Duodenal mucosa (tissue), 2 donors: ENCODE results near the gene SLC9A9.
"Not testable (repeated sequence)": the region's sequence is repeated elsewhere in the genome, so short reads cannot be mapped to it uniquely, and the experiment has no call there.

Experiments
- H3K27ac ChIP-seq: one replicate; pipeline ENCODE4 v1.7.0; 2013; ENCODE audit warnings: low read depth, low read length
- H3K27me3 ChIP-seq, 2 donors: one replicate each; pipeline ENCODE4 v1.7.0; 2013; ENCODE audit warnings: low read length in 2 of 2, control low read depth in 1 of 2; ENCODE audit not compliant: insufficient read depth in 2 of 2, control insufficient read depth in 1 of 2
- H3K36me3 ChIP-seq, 2 donors: one replicate each; pipeline ENCODE4 v1.7.0; 2013; ENCODE audit warnings: low read length in 2 of 2, control low read depth in 1 of 2; ENCODE audit not compliant: insufficient read depth in 2 of 2, control insufficient read depth in 1 of 2
- H3K4me1 ChIP-seq, 2 donors: one replicate each; pipeline ENCODE4 v1.7.0; 2013; ENCODE audit warnings: low read length in 2 of 2, control low read depth in 1 of 2; ENCODE audit not compliant: insufficient read depth in 2 of 2, control insufficient read depth in 1 of 2
- H3K4me3 ChIP-seq, 2 donors: one replicate each; pipeline ENCODE4 v1.7.0; 2013; ENCODE audit warnings: low read length in 2 of 2, low read depth in 1 of 2
- H3K9ac ChIP-seq, 2 donors: one replicate each; pipeline ENCODE4 v1.7.0; 2013; ENCODE audit warnings: low read length in 2 of 2, low read depth in 1 of 2
- H3K9me3 ChIP-seq, 2 donors: one replicate each; pipeline ENCODE4 v1.7.0; 2013; ENCODE audit warnings: low read length in 2 of 2, control low read depth in 1 of 2; ENCODE audit not compliant: control insufficient read depth in 1 of 2

SLC9A9 gene

GRCh38 chr3:143811602-143812001, 36.7 kb downstream of the SLC9A9 start:
- Histone ChIP-seq H3K9ac (no peak overlapping the region), H3K27ac (no peak overlapping the region), H3K4me1 (peaks cover 0 to 3% of the 10 kb centered on the region in 2 donors)

DNA sequence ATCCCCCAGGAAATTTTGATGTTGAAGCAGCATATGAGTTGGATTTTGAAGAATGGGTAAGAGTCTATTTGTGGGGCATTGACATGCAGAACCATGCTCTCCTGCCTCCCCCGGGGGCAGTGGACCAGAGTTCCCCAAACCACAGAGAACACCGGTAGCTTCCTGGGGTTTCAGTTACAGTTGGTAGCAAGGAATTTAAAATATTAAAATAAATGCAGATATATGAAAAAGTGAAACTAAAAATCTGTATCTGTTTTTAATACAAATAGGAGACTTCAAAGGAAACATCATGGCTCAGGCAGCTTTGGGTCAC, 37.4 kb downstream of the SLC9A9 start:
- Histone ChIP-seq H3K27me3 (no peaks in the 10 kb centered on the region), H3K4me1 (peaks cover 0 to 3% of the 10 kb centered on the region in 2 donors), H3K27ac (no peak overlapping the region), H3K4me3 (no peak overlapping the region), H3K36me3 (no peaks in the 10 kb centered on the region), H3K9ac (no peak overlapping the region), H3K9me3 (no peaks in the 10 kb centered on the region)

More at GRCh38 chr3:143811602-143812001, 36.7 kb downstream of the SLC9A9 start:
- H3K4me3 ChIP-seq, result no peak overlapping the region
- H3K27me3 ChIP-seq, result no peaks in the 10 kb centered on the region
- no peaks in the 10 kb centered on the region for H3K36me3 ChIP-seq
- no peaks in the 10 kb centered on the region for H3K9me3 ChIP-seq

- Histone ChIP-seq H3K27ac (no peak overlapping the region), H3K9ac (no peak overlapping the region)
Measured at GRCh38 chr3:143810166-143810952, 37.9 kb downstream of the SLC9A9 start.

DNA sequence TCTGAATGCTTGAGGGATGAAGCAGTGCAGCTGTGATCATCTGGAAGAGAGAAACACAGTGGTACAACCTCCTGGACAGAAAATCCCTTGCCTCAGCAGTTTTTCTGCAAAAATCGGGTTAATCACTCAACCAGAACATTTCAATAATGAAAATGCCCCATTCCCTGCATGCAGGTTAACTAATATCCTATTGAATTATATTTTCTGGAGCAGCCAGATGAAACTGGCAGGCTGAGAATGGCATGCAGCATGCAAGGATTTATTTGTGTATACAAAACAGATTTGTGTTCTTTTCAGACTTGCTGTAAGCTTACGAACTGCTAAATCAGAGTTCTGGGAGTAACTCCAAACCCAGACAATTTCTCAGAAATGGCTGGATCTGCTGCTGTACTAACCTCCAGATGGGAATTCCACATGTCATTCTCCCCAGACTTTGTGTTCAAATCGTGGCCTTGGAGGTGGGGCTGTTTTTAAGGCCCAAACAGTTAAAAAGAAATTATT, 39.1 kb downstream of the SLC9A9 start:
- H3K36me3 ChIP-seq, result no peaks in the 10 kb centered on the region
- H3K27ac ChIP-seq, result no peak overlapping the region
- H3K9me3 ChIP-seq, result no peaks in the 10 kb centered on the region
- no peaks in the 10 kb centered on the region for H3K27me3 ChIP-seq
- H3K4me3 ChIP-seq, result no peak overlapping the region
- peaks cover 0 to 3% of the 10 kb centered on the region in 2 donors for H3K4me1 ChIP-seq
- H3K9ac ChIP-seq, result no peak overlapping the region

More at GRCh38 chr3:143810166-143810952, 37.9 kb downstream of the SLC9A9 start:
- no peaks in the 10 kb centered on the region for H3K9me3 ChIP-seq
- H3K27me3 ChIP-seq, result no peaks in the 10 kb centered on the region
- H3K36me3 ChIP-seq, result no peaks in the 10 kb centered on the region
- H3K4me1 ChIP-seq, result peaks cover 0 to 3% of the 10 kb centered on the region in 2 donors
- H3K4me3 ChIP-seq, result no peak overlapping the region

DNA sequence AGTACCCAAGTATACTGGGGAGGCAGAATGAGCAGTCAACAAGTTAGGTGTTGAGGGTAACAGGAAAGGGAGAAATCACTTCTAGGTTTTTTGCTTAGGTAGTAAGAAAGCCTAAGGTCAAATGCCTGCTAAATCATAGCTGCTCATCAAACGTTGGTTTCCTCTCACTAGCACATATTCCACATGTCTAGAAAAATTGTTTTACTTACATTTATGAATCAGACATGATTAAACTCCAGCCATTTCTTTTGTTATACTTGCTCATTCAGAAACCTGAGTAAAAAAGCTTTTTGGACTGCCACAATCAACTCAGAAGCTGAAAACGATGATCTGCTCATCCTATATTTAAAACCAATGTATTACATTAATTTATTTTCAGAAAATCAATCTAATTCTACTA, 40.2 kb downstream of the SLC9A9 start:
- H3K4me1 ChIP-seq, result peaks cover 0 to 3% of the 10 kb centered on the region in 2 donors
- H3K27me3 ChIP-seq, result no peaks in the 10 kb centered on the region
- H3K27ac ChIP-seq, result no peak overlapping the region
- no peaks in the 10 kb centered on the region for H3K9me3 ChIP-seq
- no peaks in the 10 kb centered on the region for H3K36me3 ChIP-seq
- no peak overlapping the region for H3K4me3 ChIP-seq
- H3K9ac ChIP-seq, result no peak overlapping the region

DNA sequence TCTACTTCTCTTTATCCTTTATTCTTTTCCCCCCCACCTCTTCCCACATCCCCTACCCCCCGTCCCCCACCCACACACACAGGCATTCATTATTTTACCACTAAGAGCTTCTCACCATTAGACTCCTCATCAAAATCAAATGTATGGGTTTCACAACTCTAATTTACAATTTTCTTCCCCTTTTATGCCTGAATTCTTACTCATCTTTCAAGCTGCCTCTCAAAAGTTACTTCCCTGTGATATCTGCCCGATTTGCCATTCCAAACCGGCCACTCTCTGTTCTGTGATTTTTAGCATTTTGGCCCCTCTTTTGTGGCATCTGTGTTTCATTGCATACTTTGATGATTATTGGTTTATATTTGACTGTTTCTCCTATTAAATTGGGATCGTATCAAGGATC, 42.2 kb downstream of the SLC9A9 start:
- no peaks in the 10 kb centered on the region for H3K9me3 ChIP-seq
- no peaks in the 10 kb centered on the region for H3K36me3 ChIP-seq
- no peak overlapping the region for H3K9ac ChIP-seq
- peaks cover 0 to 3% of the 10 kb centered on the region in 2 donors for H3K4me1 ChIP-seq
- no peak overlapping the region for H3K4me3 ChIP-seq
- H3K27ac ChIP-seq, result no peak overlapping the region
- H3K27me3 ChIP-seq, result no peaks in the 10 kb centered on the region

- not testable (repeated sequence) for H3K27me3 ChIP-seq, H3K9me3 ChIP-seq, H3K4me3 ChIP-seq, H3K4me1 ChIP-seq, H3K9ac ChIP-seq, H3K27ac ChIP-seq, H3K36me3 ChIP-seq
Measured at GRCh38 chr3:143805476-143805875, 42.8 kb downstream of the SLC9A9 start.

DNA sequence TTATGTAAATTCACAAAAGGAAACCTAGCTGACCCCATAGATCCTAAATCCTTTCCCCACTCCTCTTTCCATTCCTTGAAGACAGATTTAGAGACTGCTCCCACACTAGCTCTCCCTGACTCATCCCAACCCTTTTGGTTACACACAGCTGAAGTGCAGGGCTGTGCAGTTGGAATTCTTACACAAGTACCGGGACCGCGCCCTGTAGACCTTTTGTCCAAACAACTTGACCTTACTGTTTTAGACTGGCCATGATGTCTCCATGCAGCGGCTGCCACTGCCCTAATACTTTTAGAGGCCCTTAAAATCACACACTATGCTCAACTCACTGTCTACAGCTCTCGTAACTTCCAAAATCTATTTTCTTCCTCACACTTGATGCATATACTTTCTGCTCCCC, 47.2 kb downstream of the SLC9A9 start:
- not testable (repeated sequence) for H3K27me3 ChIP-seq, H3K4me3 ChIP-seq, H3K9me3 ChIP-seq

DNA sequence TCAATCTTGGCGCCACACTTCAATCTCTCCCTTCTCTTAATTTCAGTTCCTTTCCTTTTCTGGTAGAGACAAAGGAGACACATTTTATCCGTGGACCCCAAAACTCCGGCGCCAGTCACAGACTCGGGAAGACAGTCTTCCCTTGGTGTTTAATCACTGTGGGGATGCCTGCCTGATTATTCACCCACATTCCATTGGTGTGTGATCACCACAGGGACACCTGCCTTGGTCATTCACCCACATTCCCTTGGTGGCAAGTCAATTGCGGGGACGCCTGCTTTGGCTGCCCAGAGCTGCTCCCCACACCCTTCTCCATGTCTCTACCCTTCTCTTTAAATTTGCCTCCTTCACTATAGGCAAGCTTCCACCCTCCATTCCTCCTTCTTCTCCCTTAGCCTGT, 50.1 kb downstream of the SLC9A9 start:
- not testable (repeated sequence) for H3K36me3 ChIP-seq, H3K9ac ChIP-seq, H3K27ac ChIP-seq, H3K4me3 ChIP-seq, H3K4me1 ChIP-seq, H3K9me3 ChIP-seq, H3K27me3 ChIP-seq

More for the DNA sequence above, 47.2 kb downstream of the SLC9A9 start:
- not testable (repeated sequence) for H3K4me1 ChIP-seq, H3K9ac ChIP-seq, H3K36me3 ChIP-seq, H3K27ac ChIP-seq

- H3K27me3 ChIP-seq, result no peaks in the 10 kb centered on the region
- no peak overlapping the region for H3K27ac ChIP-seq
- no peak overlapping the region for H3K9ac ChIP-seq
- no peaks in the 10 kb centered on the region for H3K9me3 ChIP-seq
- no peak overlapping the region for H3K4me3 ChIP-seq
- H3K4me1 ChIP-seq, result no peaks in the 10 kb centered on the region
- H3K36me3 ChIP-seq, result no peaks in the 10 kb centered on the region
Measured at GRCh38 chr3:143795874-143796273, 52.4 kb downstream of the SLC9A9 start.
